ENCODE results near the gene NBAS.
"Not testable (repeated sequence)": the region's sequence is repeated elsewhere in the genome, so short reads cannot be mapped to it uniquely, and the experiment has no call there.

Gene NBAS

GRCh38 chr2:15559379-15560139, 1.6 kb downstream of the NBAS start:
- DNase-seq: no peak

- DNase-seq: no peak
Measured at GRCh38 chr2:15557887-15558311, 3.2 kb downstream of the NBAS start.

- DNase-seq: no peak
Measured at GRCh38 chr2:15556311-15556930, 4.7 kb downstream of the NBAS start.

GRCh38 chr2:15555760-15556193, 5.4 kb downstream of the NBAS start:
- DNase-seq: no peak

- no peak for DNase-seq
Measured at GRCh38 chr2:15554525-15555218, 6.5 kb downstream of the NBAS start.

- DNase-seq: no peak
Measured at GRCh38 chr2:15553951-15554350, 7.2 kb downstream of the NBAS start.

GRCh38 chr2:15553519-15553918, 7.6 kb downstream of the NBAS start:
- no peak for DNase-seq

GRCh38 chr2:15548974-15549373, 12.2 kb downstream of the NBAS start:
- no peak for DNase-seq

GRCh38 chr2:15547115-15547876, 13.8 kb downstream of the NBAS start:
- DNase-seq: no peak

- no peak for DNase-seq
Measured at GRCh38 chr2:15546297-15547098, 14.6 kb downstream of the NBAS start.

- no peak for DNase-seq
Measured at GRCh38 chr2:15544227-15544626, 16.9 kb downstream of the NBAS start.

GRCh38 chr2:15543541-15543940, 17.6 kb downstream of the NBAS start:
- no peak for DNase-seq

- no peak for DNase-seq
Measured at GRCh38 chr2:15543053-15543452, 18.1 kb downstream of the NBAS start.

- not testable (repeated sequence) for DNase-seq
Measured at GRCh38 chr2:15542269-15542668, 18.9 kb downstream of the NBAS start.

- DNase-seq: not testable (repeated sequence)
Measured at GRCh38 chr2:15540523-15540922, 20.6 kb downstream of the NBAS start.

GRCh38 chr2:15539999-15540398, 21.1 kb downstream of the NBAS start:
- DNase-seq: no peak

GRCh38 chr2:15538792-15539191, 22.3 kb downstream of the NBAS start:
- no peak for DNase-seq

GRCh38 chr2:15533860-15534480, 27.2 kb downstream of the NBAS start:
- no peak for DNase-seq

GRCh38 chr2:15532996-15533395, 28.1 kb downstream of the NBAS start:
- no peak for DNase-seq

- no peak for DNase-seq
Measured at GRCh38 chr2:15531095-15531854, 29.9 kb downstream of the NBAS start.

Measured in C1 segment of cervical spinal cord (tissue), 14 donors.